Measurements from ENCODE around the gene ZBTB25. TPM values are rescaled to one million over a fixed set of nuclear protein-coding genes. Genes with fewer than 3 reads are reported as not detected.

Gene ZBTB25
- total RNA-seq, 1 donor from 2014 or later, result 9.5 TPM

DNA sequence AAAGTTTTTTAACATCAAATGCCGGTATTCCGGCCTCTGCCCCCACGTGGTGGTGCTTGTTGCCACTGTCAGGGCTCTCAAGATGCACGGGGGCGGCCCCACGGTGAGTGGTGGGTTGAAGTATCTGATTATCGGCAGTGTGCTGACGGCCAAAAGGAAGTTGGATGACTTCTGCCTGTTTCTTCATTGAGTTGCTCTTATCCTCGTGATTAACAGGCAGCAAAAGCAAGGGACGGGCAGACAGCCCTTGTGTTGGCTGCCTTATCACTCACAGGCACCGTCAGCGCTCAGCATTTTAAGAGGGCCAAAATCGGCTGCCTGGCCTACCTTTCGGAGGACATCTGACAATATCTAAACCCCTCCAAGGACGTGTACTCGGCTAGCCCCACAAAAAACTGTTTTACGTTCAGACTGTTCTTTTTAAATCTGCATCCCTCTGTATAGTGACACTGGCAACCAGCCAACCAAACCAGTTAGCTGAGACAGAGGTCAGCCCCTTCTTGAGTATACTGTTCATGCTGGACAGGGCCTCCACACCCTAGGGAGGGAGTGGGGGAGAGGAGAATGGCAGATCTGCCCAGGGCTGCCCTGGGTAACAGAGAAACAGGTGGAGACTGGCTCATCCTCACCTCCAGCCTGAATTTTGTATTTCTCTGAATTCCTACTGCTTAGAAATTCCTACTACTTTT lies 61.2 kb downstream of the ZBTB25 start:
- H3K4me1 ChIP-seq (ENCODE audit: insufficient read depth, low read length), result peaks cover 36% of the 10 kb centered on the region
- Mint-ChIP-seq H3K4me3 (ENCODE audit: unreplicated experiment) (no peak overlapping the region), H3K27ac (ENCODE audit: unreplicated experiment) (no peak overlapping the region), H3K27me3 (ENCODE audit: low read depth, unreplicated experiment) (no peaks in the 10 kb centered on the region), H3K4me1 (ENCODE audit: low read depth, unreplicated experiment) (peaks cover 39% of the 10 kb centered on the region), H3K36me3 (ENCODE audit: low read depth, unreplicated experiment) (peaks cover 18% of the 10 kb centered on the region), H3K9me3 (ENCODE audit: unreplicated experiment) (no peaks in the 10 kb centered on the region)
- no peak overlapping the region for H3K4me2 ChIP-seq (ENCODE audit: low read length)
- TF ChIP-seq, protein P1, sequence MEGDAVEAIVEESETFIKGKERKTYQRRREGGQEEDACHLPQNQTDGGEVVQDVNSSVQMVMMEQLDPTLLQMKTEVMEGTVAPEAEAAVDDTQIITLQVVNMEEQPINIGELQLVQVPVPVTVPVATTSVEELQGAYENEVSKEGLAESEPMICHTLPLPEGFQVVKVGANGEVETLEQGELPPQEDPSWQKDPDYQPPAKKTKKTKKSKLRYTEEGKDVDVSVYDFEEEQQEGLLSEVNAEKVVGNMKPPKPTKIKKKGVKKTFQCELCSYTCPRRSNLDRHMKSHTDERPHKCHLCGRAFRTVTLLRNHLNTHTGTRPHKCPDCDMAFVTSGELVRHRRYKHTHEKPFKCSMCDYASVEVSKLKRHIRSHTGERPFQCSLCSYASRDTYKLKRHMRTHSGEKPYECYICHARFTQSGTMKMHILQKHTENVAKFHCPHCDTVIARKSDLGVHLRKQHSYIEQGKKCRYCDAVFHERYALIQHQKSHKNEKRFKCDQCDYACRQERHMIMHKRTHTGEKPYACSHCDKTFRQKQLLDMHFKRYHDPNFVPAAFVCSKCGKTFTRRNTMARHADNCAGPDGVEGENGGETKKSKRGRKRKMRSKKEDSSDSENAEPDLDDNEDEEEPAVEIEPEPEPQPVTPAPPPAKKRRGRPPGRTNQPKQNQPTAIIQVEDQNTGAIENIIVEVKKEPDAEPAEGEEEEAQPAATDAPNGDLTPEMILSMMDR (IDR thresholded peaks at IDR 0.05; ENCODE audit: insufficient read depth, low read depth, low read length), result no peak
- no peak for TF ChIP-seq EZH2 (IDR thresholded peaks at IDR 0.05; ENCODE audit: insufficient read depth, low read length)
- FAIRE-seq (no peak), DNase-seq (ENCODE audit: low read depth) (no peak)
- no peak overlapping the region for H3K4me3 ChIP-seq (ENCODE audit: insufficient read depth, low read depth, low read length)
- H3K9me3 ChIP-seq (ENCODE audit: insufficient read depth, low read depth, low read length), result no peaks in the 10 kb centered on the region
- H3K36me3 ChIP-seq (ENCODE audit: insufficient read depth, low read length), result peaks cover 19% of the 10 kb centered on the region
- no peaks in the 10 kb centered on the region for H4K20me1 ChIP-seq (ENCODE audit: insufficient read depth, low read length)
- H2AFZ ChIP-seq (ENCODE audit: low read depth, low read length), result no peak overlapping the region
- H3K27ac ChIP-seq (ENCODE audit: low read depth, low read length), result no peak overlapping the region
- no peak overlapping the region for H3K9ac ChIP-seq (ENCODE audit: low read length)
- no peaks in the 10 kb centered on the region for H3K79me2 ChIP-seq (ENCODE audit: insufficient read depth, low read length)
- no peaks in the 10 kb centered on the region for H3K27me3 ChIP-seq (ENCODE audit: insufficient read depth, low read length)

- H3K4me2 ChIP-seq (ENCODE audit: low read length), result no peak overlapping the region
- DNase-seq (ENCODE audit: low read depth), result no peak
- no peak for FAIRE-seq
- TF ChIP-seq, protein P1 (IDR thresholded peaks at IDR 0.05; ENCODE audit: insufficient read depth, low read depth, low read length), result no peak
- TF ChIP-seq EZH2 (IDR thresholded peaks at IDR 0.05; ENCODE audit: insufficient read depth, low read length), result no peak
- peaks cover 31% of the 10 kb centered on the region for H3K4me1 ChIP-seq (ENCODE audit: insufficient read depth, low read length)
- peaks cover 18% of the 10 kb centered on the region for H3K36me3 ChIP-seq (ENCODE audit: insufficient read depth, low read length)
- Mint-ChIP-seq H3K9me3 (ENCODE audit: unreplicated experiment) (no peaks in the 10 kb centered on the region), H3K4me1 (ENCODE audit: low read depth, unreplicated experiment) (peaks cover 37% of the 10 kb centered on the region), H3K27ac (ENCODE audit: unreplicated experiment) (no peak overlapping the region), H3K27me3 (ENCODE audit: low read depth, unreplicated experiment) (no peaks in the 10 kb centered on the region), H3K4me3 (ENCODE audit: unreplicated experiment) (no peak overlapping the region), H3K36me3 (ENCODE audit: low read depth, unreplicated experiment) (peaks cover 20% of the 10 kb centered on the region)
- no peaks in the 10 kb centered on the region for H3K79me2 ChIP-seq (ENCODE audit: insufficient read depth, low read length)
- no peak overlapping the region for H3K4me3 ChIP-seq (ENCODE audit: insufficient read depth, low read depth, low read length)
- H2AFZ ChIP-seq (ENCODE audit: low read depth, low read length), result no peak overlapping the region
- H3K27ac ChIP-seq (ENCODE audit: low read depth, low read length), result no peak overlapping the region
- no peaks in the 10 kb centered on the region for H4K20me1 ChIP-seq (ENCODE audit: insufficient read depth, low read length)
- no peaks in the 10 kb centered on the region for H3K9me3 ChIP-seq (ENCODE audit: insufficient read depth, low read depth, low read length)
- H3K27me3 ChIP-seq (ENCODE audit: insufficient read depth, low read length), result no peaks in the 10 kb centered on the region
- H3K9ac ChIP-seq (ENCODE audit: low read length), result no peak overlapping the region
Observed at GRCh38 chr14:64440494-64440893, 63.1 kb downstream of the ZBTB25 start.

DNA sequence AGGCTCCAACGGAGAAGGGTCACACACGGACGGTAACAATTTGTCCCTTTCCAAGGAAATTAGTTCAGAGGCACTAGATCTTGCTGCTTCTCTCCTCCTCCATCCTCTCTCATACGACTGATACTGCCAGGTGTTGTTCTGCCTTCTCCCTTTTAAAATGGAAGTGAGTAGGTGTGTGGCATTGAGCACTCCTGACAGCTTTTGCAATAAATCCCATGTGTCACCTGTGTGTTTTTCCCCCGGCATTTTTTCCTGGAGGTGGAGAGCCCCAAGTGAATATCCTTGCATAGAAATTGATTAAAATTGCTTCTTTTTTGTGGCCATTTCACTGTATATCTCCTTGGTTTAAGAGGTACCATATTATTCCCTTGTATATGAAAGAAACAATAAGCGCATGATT lies 64.5 kb downstream of the ZBTB25 start:
- peaks cover 30% of the 10 kb centered on the region for H3K4me1 Mint-ChIP-seq (ENCODE audit: low read depth, unreplicated experiment)

More for the DNA sequence above, 64.5 kb downstream of the ZBTB25 start:
- FAIRE-seq, result no peak
- H3K27ac ChIP-seq (ENCODE audit: low read depth, low read length), result peak overlapping the region; percentile 83
- H3K9ac ChIP-seq (ENCODE audit: low read length), result peak overlapping the region; percentile 67
- peak overlapping the region; percentile 4 for H2AFZ ChIP-seq (ENCODE audit: low read depth, low read length)
- Mint-ChIP-seq H3K36me3 (ENCODE audit: low read depth, unreplicated experiment) (peaks cover 22% of the 10 kb centered on the region), H3K9me3 (ENCODE audit: unreplicated experiment) (no peaks in the 10 kb centered on the region), H3K27ac (ENCODE audit: unreplicated experiment) (peak overlapping the region; percentile 85), H3K27me3 (ENCODE audit: low read depth, unreplicated experiment) (no peaks in the 10 kb centered on the region), H3K4me3 (ENCODE audit: unreplicated experiment) (no peak overlapping the region)
- peak overlapping the region; percentile 18 for H3K4me3 ChIP-seq (ENCODE audit: insufficient read depth, low read depth, low read length)
- H3K27me3 ChIP-seq (ENCODE audit: insufficient read depth, low read length), result no peaks in the 10 kb centered on the region
- no peaks in the 10 kb centered on the region for H4K20me1 ChIP-seq (ENCODE audit: insufficient read depth, low read length)
- H3K4me2 ChIP-seq (ENCODE audit: low read length), result peak overlapping the region; percentile 76
- H3K36me3 ChIP-seq (ENCODE audit: insufficient read depth, low read length), result peaks cover 20% of the 10 kb centered on the region
- TF ChIP-seq, protein P1 (IDR thresholded peaks at IDR 0.05; ENCODE audit: insufficient read depth, low read depth, low read length), result no peak
- no peak for TF ChIP-seq EZH2 (IDR thresholded peaks at IDR 0.05; ENCODE audit: insufficient read depth, low read length)
- no peaks in the 10 kb centered on the region for H3K79me2 ChIP-seq (ENCODE audit: insufficient read depth, low read length)
- no peaks in the 10 kb centered on the region for H3K9me3 ChIP-seq (ENCODE audit: insufficient read depth, low read depth, low read length)
- peaks cover 22% of the 10 kb centered on the region for H3K4me1 ChIP-seq (ENCODE audit: insufficient read depth, low read length)
- no peak for DNase-seq (ENCODE audit: low read depth)

All from astrocyte (in vitro differentiated cells and primary cell).